ENCODE measurements around the gene ANKS1B. TPM values are rescaled to one million over a fixed set of nuclear protein-coding genes. Genes with fewer than 3 reads are reported as not detected.
"Not testable (repeated sequence)": the region's sequence is repeated elsewhere in the genome, so short reads cannot be mapped to it uniquely, and the experiment has no call there.

Gene ANKS1B
- total RNA-seq, 1 donor from 2014 or later: 9.6 TPM

- no peak for DNase-seq (ENCODE audit: low spot score)
These were observed 601.5 kb downstream of the ANKS1B start for GRCh38 chr12:99383258-99383657.

- DNase-seq (ENCODE audit: low spot score): no peak
These were observed 602.7 kb downstream of the ANKS1B start for GRCh38 chr12:99381992-99382391.

DNA sequence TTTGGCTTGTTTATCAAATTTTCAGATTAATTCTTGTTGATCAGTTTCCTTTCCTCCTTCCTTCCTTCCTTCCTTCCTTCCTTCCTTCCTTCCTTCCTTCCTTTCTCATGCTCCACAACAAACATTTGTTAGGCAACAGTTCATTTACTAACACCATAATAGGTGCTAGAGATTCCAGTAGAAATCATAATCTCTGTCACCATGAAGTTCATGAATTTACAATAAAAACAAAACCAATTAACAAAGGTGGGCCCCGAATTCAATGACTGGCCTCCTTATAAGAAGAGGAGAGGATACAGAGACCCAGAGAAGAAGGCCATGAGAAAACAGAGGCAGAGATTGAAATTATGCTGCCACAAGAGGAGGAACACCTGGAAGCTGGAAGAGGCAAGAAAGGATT lies 604.0 kb downstream of the ANKS1B start:
- DNase-seq (ENCODE audit: low spot score): no peak

DNA sequence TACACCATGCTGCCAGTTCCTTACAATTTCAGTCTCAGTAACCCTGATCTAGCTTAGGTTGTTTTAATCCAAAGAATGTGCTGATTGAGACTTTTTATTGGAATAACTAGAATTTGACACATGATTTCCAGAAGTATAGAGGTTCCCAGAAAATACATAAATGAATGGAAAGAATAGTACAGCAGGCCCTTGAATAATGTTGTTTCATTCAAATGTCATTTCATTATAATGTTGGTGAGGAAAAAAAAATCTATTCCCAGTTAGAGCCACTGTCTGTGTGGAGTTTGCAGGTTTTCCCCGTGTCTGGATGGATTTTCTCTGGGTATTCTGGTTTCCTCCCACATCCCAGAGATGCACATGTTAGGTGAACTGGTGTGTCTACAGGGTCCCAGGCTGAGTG lies 610.7 kb downstream of the ANKS1B start:
- no peak for DNase-seq (ENCODE audit: low spot score)

GRCh38 chr12:99372257-99372920 lies 612.3 kb downstream of the ANKS1B start:
- no peak for DNase-seq (ENCODE audit: low spot score)

GRCh38 chr12:99370421-99371138 lies 614.2 kb downstream of the ANKS1B start:
- no peak for DNase-seq (ENCODE audit: low spot score)

- DNase-seq (ENCODE audit: low spot score): no peak
These were observed 617.6 kb downstream of the ANKS1B start for GRCh38 chr12:99367181-99367580.

DNA sequence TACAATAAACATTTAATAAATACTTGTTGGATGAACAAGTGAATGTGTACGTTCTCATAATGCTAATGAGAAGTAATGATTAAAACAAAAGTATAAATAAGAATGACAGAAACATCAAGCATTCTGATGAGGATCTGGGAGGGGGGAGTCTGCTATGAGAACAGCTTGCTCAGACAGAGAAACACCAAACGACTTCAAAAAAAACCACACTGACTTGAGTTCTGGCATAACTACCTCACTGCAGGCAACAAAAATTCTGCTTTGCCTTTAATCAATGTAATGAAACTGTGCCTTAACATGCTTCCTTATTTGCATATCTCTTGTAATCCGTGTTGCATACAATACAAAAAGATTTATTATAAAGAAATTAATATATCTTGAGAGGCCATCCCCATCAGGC lies 632.5 kb downstream of the ANKS1B start:
- no peak for DNase-seq (ENCODE audit: low spot score)

GRCh38 chr12:99343960-99344359 lies 640.8 kb downstream of the ANKS1B start:
- DNase-seq (ENCODE audit: low spot score): no peak

DNA sequence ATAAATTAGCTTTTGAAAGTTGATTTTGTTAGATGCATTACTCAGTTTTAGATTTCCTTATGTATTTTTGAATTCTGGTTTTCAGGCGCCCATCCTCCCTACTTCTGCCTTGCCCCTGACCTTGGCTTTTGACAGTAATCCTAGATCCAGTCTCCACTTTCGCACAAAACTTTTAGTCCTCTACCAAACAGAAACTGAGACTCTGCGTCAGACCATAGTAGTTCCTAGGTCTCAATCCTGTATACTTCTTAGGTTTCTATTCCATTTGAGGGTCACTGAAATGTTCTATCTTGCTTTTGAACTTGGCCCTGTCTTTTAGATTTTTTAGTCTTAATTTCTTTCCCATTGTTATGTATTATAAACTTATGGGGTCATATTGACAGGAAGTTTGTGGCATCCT lies 645.1 kb downstream of the ANKS1B start:
- DNase-seq (ENCODE audit: low spot score): no peak

- no peak for DNase-seq (ENCODE audit: low spot score)
These were observed 650.3 kb downstream of the ANKS1B start for GRCh38 chr12:99334285-99335056.

- no peak for DNase-seq (ENCODE audit: low spot score)
These were observed 651.7 kb downstream of the ANKS1B start for GRCh38 chr12:99332936-99333591.

DNA sequence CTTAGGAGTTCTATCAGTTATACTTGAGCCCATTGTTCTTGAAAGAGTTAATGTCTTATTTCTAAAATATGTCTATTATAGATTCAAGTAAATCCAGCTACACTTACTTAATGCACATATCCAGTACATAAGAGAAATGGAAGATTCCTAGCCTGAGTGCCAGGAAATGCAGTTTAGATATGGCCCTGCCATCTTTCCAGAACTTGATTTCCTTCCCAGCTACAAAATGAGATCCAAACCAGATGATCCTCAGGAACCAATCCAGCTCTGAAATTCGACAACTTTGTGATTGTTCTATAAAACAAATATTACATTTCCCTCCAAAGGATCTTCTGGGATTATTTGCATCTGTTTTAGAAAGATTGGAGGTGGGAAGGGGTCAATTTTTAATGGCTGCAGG lies 654.5 kb downstream of the ANKS1B start:
- no peak for DNase-seq (ENCODE audit: low spot score)

DNA sequence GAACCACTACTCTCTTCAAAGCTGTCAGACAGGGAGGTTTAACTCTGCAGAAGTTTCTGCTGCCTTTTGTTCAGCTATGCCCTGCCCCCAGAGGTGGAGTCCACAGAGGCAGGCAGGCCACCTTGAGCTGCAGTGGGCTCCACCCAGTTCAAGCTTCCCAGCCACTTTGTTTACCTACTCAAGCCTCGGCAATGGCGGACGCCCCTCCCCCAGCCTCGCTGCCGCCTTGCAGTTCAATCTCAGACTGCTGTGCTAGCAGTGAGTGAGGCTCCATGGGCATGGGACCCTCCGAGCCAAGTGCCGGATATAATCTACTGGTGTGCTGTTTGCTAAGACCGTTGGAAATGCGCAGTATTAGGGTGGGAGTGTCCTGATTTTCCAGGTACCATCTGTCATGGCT lies 663.5 kb downstream of the ANKS1B start:
- not testable (repeated sequence) for DNase-seq (ENCODE audit: low spot score)

DNA sequence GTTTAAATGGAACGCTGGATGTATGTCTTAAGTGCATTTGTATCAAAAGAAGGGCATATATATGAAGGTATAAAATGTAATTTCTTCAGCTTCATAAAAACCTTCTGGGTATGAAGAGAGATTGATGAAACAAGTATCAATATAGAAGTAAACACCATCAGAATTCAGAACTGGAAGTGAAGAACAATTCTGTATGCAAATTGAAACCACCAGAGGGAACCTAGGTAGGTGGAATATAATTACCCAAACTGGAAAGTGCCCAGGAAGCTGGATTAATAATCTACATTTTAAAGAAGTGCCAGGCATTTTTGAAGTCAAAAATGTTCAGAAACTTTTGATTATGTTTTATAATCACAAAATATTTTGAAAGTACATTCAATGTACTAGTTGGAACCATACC lies 673.4 kb downstream of the ANKS1B start:
- DNase-seq (ENCODE audit: low spot score): no peak

GRCh38 chr12:99309812-99310211 lies 674.9 kb downstream of the ANKS1B start:
- no peak for DNase-seq (ENCODE audit: low spot score)

- DNase-seq (ENCODE audit: low spot score): no peak
These were observed 681.9 kb downstream of the ANKS1B start for GRCh38 chr12:99302874-99303273.

DNA sequence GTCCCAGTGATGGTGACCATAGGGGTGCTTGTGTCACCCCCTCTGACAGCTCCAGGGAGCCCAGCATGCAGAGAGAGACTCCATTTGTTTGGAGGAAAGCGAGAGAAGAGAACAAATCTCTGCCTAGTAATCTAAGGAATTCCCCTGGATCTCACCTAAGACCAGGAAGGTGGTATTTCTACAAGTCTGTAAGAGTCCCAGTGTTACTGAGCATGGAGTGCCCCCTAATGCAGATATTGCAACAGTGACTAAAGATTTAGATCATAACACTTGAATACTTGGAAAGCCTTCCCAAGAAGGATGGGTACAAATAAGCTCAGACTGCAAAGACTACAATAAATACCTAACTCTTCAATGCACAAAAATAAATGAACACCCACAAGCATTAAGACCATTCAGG lies 697.6 kb downstream of the ANKS1B start:
- no peak for DNase-seq (ENCODE audit: low spot score)

DNA sequence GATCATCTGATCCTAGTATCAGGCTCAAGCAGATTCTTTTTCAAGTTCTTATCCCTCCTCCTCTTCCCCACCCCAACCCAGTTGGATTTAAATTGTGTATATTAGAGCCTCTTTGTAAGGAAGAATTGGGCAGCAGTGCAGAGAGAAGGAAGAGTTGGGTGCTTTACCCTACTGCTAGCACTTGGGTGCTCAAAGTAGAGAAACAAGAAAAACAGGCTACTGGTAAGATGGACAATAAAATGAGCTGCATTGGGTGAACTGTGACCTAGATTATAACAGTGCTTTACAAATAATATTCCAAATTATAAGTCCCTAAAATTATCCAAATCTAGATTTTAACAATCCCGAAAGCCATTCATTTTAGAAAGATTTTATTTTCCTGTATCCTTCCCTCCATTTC lies 700.6 kb downstream of the ANKS1B start:
- DNase-seq (ENCODE audit: low spot score): no peak

DNA sequence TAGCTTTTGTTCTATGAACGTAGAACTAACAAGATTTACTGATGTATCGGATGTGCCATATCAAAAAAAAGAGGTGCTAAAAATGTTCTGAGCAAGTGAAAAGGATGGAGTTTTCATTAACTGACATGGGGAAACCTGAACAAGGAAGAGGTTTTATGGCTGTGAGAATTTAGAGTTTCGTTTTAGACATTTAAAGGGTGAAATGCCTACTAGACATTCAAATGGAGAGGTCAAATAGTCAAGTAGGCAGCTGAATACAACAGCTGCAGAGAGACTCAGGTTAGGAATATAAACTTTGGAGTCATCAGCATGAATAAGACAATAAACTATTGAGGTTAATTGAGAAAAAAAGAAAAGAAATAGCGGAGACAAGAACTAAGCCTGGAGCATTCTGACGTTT lies 702.1 kb downstream of the ANKS1B start:
- DNase-seq (ENCODE audit: low spot score): no peak

DNA sequence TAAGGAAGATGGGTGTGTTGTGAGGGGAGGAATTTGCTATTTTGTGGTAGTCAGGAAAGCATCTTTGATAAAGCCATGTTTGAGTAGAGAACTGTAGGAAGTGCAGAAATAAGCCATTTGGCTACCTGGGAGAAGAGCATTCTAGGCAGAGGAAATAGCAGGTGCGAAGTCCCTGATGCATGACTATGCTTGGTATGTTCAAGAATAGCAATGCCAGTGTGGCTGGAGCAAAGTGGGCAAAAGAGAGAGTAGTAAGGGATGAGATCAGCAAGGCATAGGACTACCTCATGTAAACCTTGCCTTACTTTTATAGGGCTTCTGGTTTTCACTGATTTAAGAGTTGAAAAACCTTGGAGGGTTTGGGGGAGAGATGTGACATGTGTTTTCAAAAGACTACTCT lies 702.6 kb downstream of the ANKS1B start:
- no peak for DNase-seq (ENCODE audit: low spot score)

- DNase-seq (ENCODE audit: low spot score): no peak
These were observed 703.5 kb downstream of the ANKS1B start for GRCh38 chr12:99281277-99281676.

All from ureter (tissue), 1 donor.